ENCODE data around the gene ADAM17. TPM values are rescaled to one million over a fixed set of nuclear protein-coding genes. Genes with fewer than 3 reads are reported as not detected.

ADAM17 gene
- total RNA-seq, 4 donors from 2014 or later: 7.7 to 47.0 (median 27.7) TPM

- DNase-seq: no peak
- H3K4me1 ChIP-seq: no peaks in the 10 kb centered on the region
- TF ChIP-seq CTCF (IDR thresholded peaks at IDR 0.05) (no peak), POLR2A (IDR thresholded peaks at IDR 0.05) (no peak)
- no peak overlapping the region for H3K27ac ChIP-seq
- H3K36me3 ChIP-seq: no peaks in the 10 kb centered on the region
- H3K4me3 ChIP-seq: no peak overlapping the region
- intact Hi-C loops (cut with DNase I; ENCODE audit: low total_unique reads): no loop called here
- no peaks in the 10 kb centered on the region for H3K27me3 ChIP-seq
- no peaks in the 10 kb centered on the region for H3K9me3 ChIP-seq
Observed at GRCh38 chr2:9570182-9571060, 14.8 kb upstream of the ADAM17 start.

- H3K4me1 ChIP-seq: no peaks in the 10 kb centered on the region
- no peaks in the 10 kb centered on the region for H3K36me3 ChIP-seq
- H3K27ac ChIP-seq: peak overlapping the region; percentile 90 to 97
- H3K27me3 ChIP-seq: no peaks in the 10 kb centered on the region
- intact Hi-C loops (cut with DNase I; ENCODE audit: low total_unique reads): no loop called here
- peak; percentile 87 to 95 for DNase-seq
- no peak overlapping the region for H3K4me3 ChIP-seq
- H3K9me3 ChIP-seq: no peaks in the 10 kb centered on the region
- peak; percentile 25 to 71 for TF ChIP-seq POLR2A (IDR thresholded peaks at IDR 0.05)
- TF ChIP-seq CTCF (IDR thresholded peaks at IDR 0.05): no peak
Observed at GRCh38 chr2:9565436-9566153, 10.0 kb upstream of the ADAM17 start.

- no peak for TF ChIP-seq POLR2A (IDR thresholded peaks at IDR 0.05)
- no peak for TF ChIP-seq CTCF (IDR thresholded peaks at IDR 0.05)
- DNase-seq: no peak
Observed at GRCh38 chr2:9560628-9561027, 5.0 kb upstream of the ADAM17 start.

DNA sequence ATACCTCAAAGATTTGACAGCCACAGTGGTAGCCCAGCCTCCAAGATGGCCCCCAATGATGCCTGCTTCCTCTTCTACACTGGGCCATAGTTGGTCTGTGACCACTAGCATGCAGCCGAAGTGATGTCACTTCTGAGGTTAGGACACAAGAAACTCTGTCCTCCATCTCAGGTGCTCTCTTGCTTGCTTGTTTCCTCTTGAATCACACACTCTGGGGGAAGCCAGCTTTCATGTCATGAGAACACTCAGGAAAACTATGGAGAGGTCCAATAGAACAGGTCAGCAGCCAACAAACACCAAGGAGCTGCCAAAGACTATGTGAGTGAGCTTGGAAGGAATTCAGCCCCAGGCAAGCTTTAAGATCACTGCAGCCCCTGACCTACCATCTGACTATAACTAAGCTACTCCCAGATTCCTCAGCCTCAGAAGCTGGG, 3.3 kb upstream of the ADAM17 start:
- intact Hi-C loops (cut with DNase I; ENCODE audit: low total_unique reads): loop anchor here (10.0 kb wide), 1 partner anchor 76 kb away; the partner anchor contains the start of gene YWHAQ
- Histone ChIP-seq H3K4me1 (peaks cover 0 to 2% of the 10 kb centered on the region in 2 donors), H3K36me3 (no peaks in the 10 kb centered on the region), H3K27ac (peak overlapping the region; percentile 41 to 66), H3K4me3 (no peak overlapping the region), H3K27me3 (no peaks in the 10 kb centered on the region), H3K9me3 (no peaks in the 10 kb centered on the region)
- peak; percentile 27 to 46 for DNase-seq
- TF ChIP-seq POLR2A (IDR thresholded peaks at IDR 0.05) (no peak), CTCF (IDR thresholded peaks at IDR 0.05) (no peak)

More at GRCh38 chr2:9560628-9561027, 5.0 kb upstream of the ADAM17 start:
- Histone ChIP-seq H3K27ac (no peak overlapping the region), H3K36me3 (no peaks in the 10 kb centered on the region), H3K4me3 (no peak overlapping the region), H3K9me3 (no peaks in the 10 kb centered on the region), H3K4me1 (no peaks in the 10 kb centered on the region), H3K27me3 (no peaks in the 10 kb centered on the region)
- intact Hi-C loops (cut with DNase I; ENCODE audit: low total_unique reads): no loop called here
